Trophoblast cell (in vitro differentiated cells and primary cell): ENCODE data around the gene TXNL1.

Experiments used
- DNase-seq, 2 donors: peaks; one replicate each; pipeline ENCODE4 v3.0.0-alpha.2; 2016
- H2AFZ ChIP-seq: 2 replicates; pipeline ENCODE4 v1.6.1; 2013; ENCODE audit warnings: low read length, moderate library complexity, mild to moderate bottlenecking; ENCODE audit not compliant: insufficient read depth, poor library complexity
- H2AK5ac ChIP-seq: 2 replicates; pipeline ENCODE4 v1.6.1; 2013; ENCODE audit warnings: mild to moderate bottlenecking, low read length
- H2BK120ac ChIP-seq: 2 replicates; pipeline ENCODE4 v1.6.1; 2013; ENCODE audit warnings: low read length, mild to moderate bottlenecking, moderate library complexity; ENCODE audit not compliant: insufficient read depth, poor library complexity
- H2BK12ac ChIP-seq: 2 replicates; pipeline ENCODE4 v1.6.1; 2013; ENCODE audit warnings: mild to moderate bottlenecking, low read length, moderate library complexity
- H2BK5ac ChIP-seq: 2 replicates; pipeline ENCODE4 v1.6.1; 2013; ENCODE audit warnings: low read length, low read depth, moderate library complexity, mild to moderate bottlenecking; ENCODE audit not compliant: poor library complexity
- H3K14ac ChIP-seq: 2 replicates; pipeline ENCODE4 v1.6.1; 2013; ENCODE audit warnings: mild to moderate bottlenecking, low read length
- H3K18ac ChIP-seq: 2 replicates; pipeline ENCODE4 v1.6.1; 2013; ENCODE audit warnings: mild to moderate bottlenecking, low read length
- H3K23ac ChIP-seq: 2 replicates; pipeline ENCODE4 v1.6.1; 2013; ENCODE audit warnings: low read length
- H3K27ac ChIP-seq: 2 replicates; pipeline ENCODE4 v1.5.1; 2013; ENCODE audit warnings: low read depth, mild to moderate bottlenecking, inconsistent platforms, low read length, moderate library complexity
- H3K27me3 ChIP-seq: 2 replicates; pipeline ENCODE4 v1.6.1; 2013; ENCODE audit warnings: inconsistent platforms, mild to moderate bottlenecking, low read length, moderate library complexity; ENCODE audit not compliant: insufficient read depth
- H3K36me3 ChIP-seq, 2 experiments: 1 replicate in 1 of 2; 2 replicates in 1 of 2; pipeline ENCODE4 v1.6.1; 2013; ENCODE audit warnings: low read length in 2 of 2, mild to moderate bottlenecking in 2 of 2, moderate library complexity in 1 of 2; ENCODE audit not compliant: insufficient read depth in 2 of 2, control insufficient read depth in 1 of 2
- H3K4ac ChIP-seq: 2 replicates; pipeline ENCODE4 v1.6.1; 2013; ENCODE audit warnings: low read depth, mild to moderate bottlenecking, low read length, moderate library complexity
- H3K4me1 ChIP-seq, 2 experiments: 1 replicate in 1 of 2; 2 replicates in 1 of 2; pipeline ENCODE4 v1.6.1; 2013; ENCODE audit warnings: low read length in 2 of 2, mild to moderate bottlenecking in 2 of 2, moderate library complexity in 1 of 2; ENCODE audit not compliant: insufficient read depth in 2 of 2, control insufficient read depth in 1 of 2
- H3K4me2 ChIP-seq: 2 replicates; pipeline ENCODE4 v1.6.1; 2013; ENCODE audit warnings: inconsistent platforms, mild to moderate bottlenecking, low read length, moderate library complexity
- H3K4me3 ChIP-seq: 2 replicates; pipeline ENCODE4 v1.5.1; 2013; ENCODE audit warnings: mild to moderate bottlenecking, low read depth, low read length, inconsistent platforms
- H3K79me1 ChIP-seq: one replicate; pipeline ENCODE4 v1.6.1; 2013; ENCODE audit warnings: low read length
- H3K79me2 ChIP-seq: 2 replicates; pipeline ENCODE4 v1.6.1; 2013; ENCODE audit warnings: low read length, mild to moderate bottlenecking; ENCODE audit not compliant: control insufficient read depth, insufficient read depth, poor library complexity
- H3K9ac ChIP-seq: 2 replicates; pipeline ENCODE4 v1.6.1; 2013; ENCODE audit warnings: mild to moderate bottlenecking, low read length
- H3K9me3 ChIP-seq: 2 replicates; pipeline ENCODE4 v1.6.1; 2013; ENCODE audit warnings: low read depth, mild to moderate bottlenecking, control low read depth, inconsistent platforms, low read length; ENCODE audit not compliant: insufficient read depth
- H4K12ac ChIP-seq: 2 replicates; pipeline ENCODE4 v1.6.1; 2013; ENCODE audit warnings: low read depth, mild to moderate bottlenecking, low read length, moderate library complexity
- H4K8ac ChIP-seq: 2 replicates; pipeline ENCODE4 v1.6.1; 2013; ENCODE audit warnings: low read depth, mild to moderate bottlenecking, low read length, moderate library complexity
- H4K91ac ChIP-seq: one replicate; pipeline ENCODE4 v1.6.1; 2013; ENCODE audit warnings: low read depth, mild to moderate bottlenecking, low read length, moderate library complexity
- WGBS: extraction: QIAGEN DNeasy Blood & Tissue Kit; methylation state at CpG from one replicate; pipeline ENCODE4 v1.1.7; 2013; ENCODE audit warnings: missing lambda C conversion rate; ENCODE audit not compliant: insufficient read length, insufficient coverage; ENCODE audit errors: extremely low coverage; 5-methylcytosine and 5-hydroxymethylcytosine counted together

TXNL1 gene

DNA sequence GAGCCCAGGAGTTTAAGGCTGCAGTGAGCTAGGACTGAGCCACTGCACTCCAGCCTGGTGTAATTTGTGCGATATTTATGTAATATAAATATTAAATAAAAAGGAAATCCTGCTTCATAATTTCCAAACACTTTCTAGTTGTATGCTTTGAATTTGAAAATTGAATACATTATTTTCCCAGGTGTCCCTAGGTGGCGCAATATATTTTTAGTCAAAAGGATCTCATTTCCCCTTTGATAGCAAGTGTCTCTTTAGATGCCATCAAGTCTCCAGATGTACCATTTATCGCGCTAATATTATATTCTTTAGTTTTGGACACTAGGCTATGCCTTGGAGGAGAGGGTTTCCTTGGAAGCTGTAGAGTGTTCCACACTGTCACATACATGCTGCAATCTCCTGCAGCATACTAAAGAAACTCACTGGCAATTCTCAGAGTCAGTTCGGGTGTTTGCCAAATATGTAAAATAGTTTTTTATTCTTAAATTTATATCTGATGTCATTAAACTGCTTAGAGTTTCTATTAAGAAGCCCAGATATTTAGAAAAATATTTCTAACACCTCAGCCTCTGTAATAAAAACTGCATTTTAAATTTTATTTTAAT lies 7.1 kb upstream of the TXNL1 start:
- Histone ChIP-seq H2BK12ac (no peak overlapping the region), H3K4me2 (no peak overlapping the region), H3K27ac (no peak overlapping the region), H3K36me3 (no peaks in the 10 kb centered on the region), H2BK120ac (no peak overlapping the region), H2BK5ac (no peak overlapping the region), H4K91ac (no peak overlapping the region), H3K79me2 (no peaks in the 10 kb centered on the region), H3K4ac (no peak overlapping the region), H3K23ac (no peak overlapping the region), H3K27me3 (no peaks in the 10 kb centered on the region), H3K14ac (no peak overlapping the region), H3K9me3 (no peaks in the 10 kb centered on the region), H4K8ac (no peak overlapping the region), H3K4me1 (no peaks in the 10 kb centered on the region), H3K9ac (no peak overlapping the region), H2AFZ (no peak overlapping the region), H2AK5ac (no peak overlapping the region), H4K12ac (no peak overlapping the region), H3K18ac (no peak overlapping the region), H3K79me1 (no peaks in the 10 kb centered on the region), H3K4me3 (no peak overlapping the region)
- WGBS: no CpG with 5 or more reads among the region's 5 CpGs
- DNase-seq: peak in 1 of 2 donors; percentile 51

DNA sequence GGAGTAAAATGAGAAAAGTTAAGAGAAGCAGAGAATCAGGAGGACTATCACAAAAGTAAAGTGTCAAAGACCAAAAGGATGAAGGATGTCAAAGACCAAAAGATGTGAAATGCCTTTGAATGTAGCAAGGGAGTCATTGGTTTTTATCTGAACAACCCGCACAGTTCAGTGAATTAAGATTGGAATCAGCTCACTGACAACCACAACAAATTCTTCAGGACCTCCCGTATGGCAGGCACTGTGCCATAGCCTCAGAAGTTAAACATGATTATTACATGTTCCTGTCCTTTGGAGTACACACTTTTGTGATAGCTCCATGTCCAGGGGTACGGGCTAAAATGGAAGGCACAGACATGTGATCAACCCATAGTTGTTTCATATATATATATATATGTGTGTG lies 5.0 kb upstream of the TXNL1 start:
- Histone ChIP-seq H3K9me3 (no peaks in the 10 kb centered on the region), H2BK120ac (no peak overlapping the region), H3K79me1 (no peaks in the 10 kb centered on the region), H3K4me2 (no peak overlapping the region), H3K23ac (no peak overlapping the region), H3K27ac (no peak overlapping the region), H3K9ac (no peak overlapping the region), H4K12ac (no peak overlapping the region), H4K91ac (no peak overlapping the region), H3K18ac (no peak overlapping the region), H3K36me3 (no peaks in the 10 kb centered on the region), H2BK5ac (no peak overlapping the region), H2AFZ (no peak overlapping the region), H3K27me3 (no peaks in the 10 kb centered on the region), H3K14ac (no peak overlapping the region), H3K4me3 (no peak overlapping the region), H2AK5ac (no peak overlapping the region), H3K4me1 (no peaks in the 10 kb centered on the region), H3K79me2 (no peaks in the 10 kb centered on the region), H2BK12ac (no peak overlapping the region), H4K8ac (no peak overlapping the region), H3K4ac (no peak overlapping the region)
- no peak for DNase-seq
- no CpG with 5 or more reads among the region's 3 CpGs for WGBS

DNA sequence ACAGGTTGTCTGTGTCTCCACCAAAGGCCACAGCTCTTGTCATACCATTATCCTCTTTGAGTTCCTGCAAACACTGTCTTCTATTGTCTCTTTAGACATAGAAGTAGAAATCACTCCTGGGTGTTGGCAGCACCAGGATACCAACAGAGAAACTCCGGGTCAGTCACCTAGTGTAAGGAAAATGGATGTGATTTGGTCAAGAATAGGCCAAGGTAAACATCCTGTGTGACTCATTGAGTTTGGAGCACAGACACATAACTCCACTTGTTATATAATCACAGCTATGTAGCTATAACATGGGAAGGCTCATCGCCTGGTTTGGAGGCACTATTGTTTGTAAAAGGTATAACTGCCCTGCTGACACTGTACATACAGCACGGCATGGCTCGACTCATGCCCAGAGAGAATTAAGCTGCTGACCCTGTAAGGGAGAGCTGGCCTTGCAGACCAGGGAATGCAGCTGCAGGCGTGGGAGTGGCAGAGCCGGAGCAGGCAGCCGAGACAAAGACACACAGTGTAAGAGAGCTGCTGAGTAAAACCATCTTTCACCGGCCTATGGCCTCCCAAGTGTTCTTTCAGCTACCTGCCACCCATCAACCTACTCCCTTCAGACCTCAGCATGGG lies 3.4 kb upstream of the TXNL1 start:
- Histone ChIP-seq H3K27ac (no peak overlapping the region), H4K12ac (no peak overlapping the region), H2AFZ (no peak overlapping the region), H3K9ac (no peak overlapping the region), H3K4me1 (no peaks in the 10 kb centered on the region), H3K14ac (no peak overlapping the region), H4K8ac (no peak overlapping the region), H3K4me3 (no peak overlapping the region), H3K27me3 (no peaks in the 10 kb centered on the region), H3K9me3 (no peaks in the 10 kb centered on the region), H2BK5ac (no peak overlapping the region), H3K79me1 (peaks cover 7% of the 10 kb centered on the region), H4K91ac (no peak overlapping the region), H3K79me2 (peaks cover 9% of the 10 kb centered on the region), H3K4me2 (no peak overlapping the region), H3K23ac (no peak overlapping the region), H2BK12ac (no peak overlapping the region), H3K4ac (no peak overlapping the region), H3K18ac (no peak overlapping the region), H3K36me3 (no peaks in the 10 kb centered on the region), H2AK5ac (no peak overlapping the region), H2BK120ac (no peak overlapping the region)
- no peak for DNase-seq
- no CpG with 5 or more reads among the region's 8 CpGs for WGBS

DNA sequence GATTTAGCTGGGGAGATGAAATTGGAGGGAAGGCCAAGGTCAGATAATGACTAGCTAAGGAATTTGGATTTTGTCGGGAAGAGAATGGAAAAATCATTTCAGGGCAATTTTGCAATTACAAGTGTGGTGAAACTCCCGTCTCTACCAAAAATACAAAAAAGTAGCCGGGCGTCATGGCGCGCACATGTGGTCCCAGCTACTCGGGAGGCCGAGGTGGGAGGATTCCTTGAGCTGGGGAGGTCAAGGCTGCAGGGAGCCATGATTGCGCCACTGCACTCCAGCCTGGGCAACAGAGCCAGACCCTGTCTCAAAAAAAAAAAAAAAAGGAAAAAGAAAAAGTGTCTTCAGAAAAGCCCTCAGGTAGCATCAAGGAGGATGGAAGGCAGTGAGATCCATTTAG lies 1.2 kb upstream of the TXNL1 start:
- WGBS: no CpG with 5 or more reads among the region's 9 CpGs
- Histone ChIP-seq H3K9ac (no peak overlapping the region), H3K14ac (no peak overlapping the region)

More for the DNA sequence above, 1.2 kb upstream of the TXNL1 start:
- Histone ChIP-seq H3K79me2 (peaks cover 9% of the 10 kb centered on the region), H3K4me1 (no peaks in the 10 kb centered on the region), H3K79me1 (peaks cover 7% of the 10 kb centered on the region), H2AFZ (no peak overlapping the region), H4K91ac (no peak overlapping the region), H3K4me3 (no peak overlapping the region), H3K36me3 (peaks cover 0 to 1% of the 10 kb centered on the region in 2 experiments), H2BK120ac (no peak overlapping the region), H3K9me3 (no peaks in the 10 kb centered on the region), H4K8ac (no peak overlapping the region), H3K27me3 (no peaks in the 10 kb centered on the region), H3K27ac (no peak overlapping the region), H3K18ac (no peak overlapping the region), H2BK12ac (no peak overlapping the region), H3K4me2 (no peak overlapping the region), H3K4ac (no peak overlapping the region), H4K12ac (no peak overlapping the region), H3K23ac (no peak overlapping the region), H2AK5ac (no peak overlapping the region), H2BK5ac (no peak overlapping the region)
- DNase-seq: no peak
